GM12864 (cell line): ENCODE measurements around the gene ADAMTS9.

ENCODE experiments used
- DNase-seq: peaks from one replicate; pipeline ENCODE4 v3.0.0-alpha.2; 2011; ENCODE audit warnings: low read depth
- H3K4me3 ChIP-seq: 2 replicates; pipeline ENCODE4 v1.5.1; 2011; ENCODE audit warnings: mild to moderate bottlenecking, low read depth, low read length, control low read depth
- CTCF ChIP-seq: IDR thresholded peaks from 2 replicates; pipeline ENCODE4 v1.5.1; 2011; ENCODE audit warnings: low read depth, mild to moderate bottlenecking, moderate library complexity, low read length, control low read depth, inconsistent platforms; ENCODE audit errors: missing control alignments

Gene ADAMTS9

GRCh38 chr3:64584179-64584578, 103.6 kb downstream of the ADAMTS9 start:
- no peak for TF ChIP-seq CTCF
- DNase-seq = no peak
- no peak overlapping the region for H3K4me3 ChIP-seq

DNA sequence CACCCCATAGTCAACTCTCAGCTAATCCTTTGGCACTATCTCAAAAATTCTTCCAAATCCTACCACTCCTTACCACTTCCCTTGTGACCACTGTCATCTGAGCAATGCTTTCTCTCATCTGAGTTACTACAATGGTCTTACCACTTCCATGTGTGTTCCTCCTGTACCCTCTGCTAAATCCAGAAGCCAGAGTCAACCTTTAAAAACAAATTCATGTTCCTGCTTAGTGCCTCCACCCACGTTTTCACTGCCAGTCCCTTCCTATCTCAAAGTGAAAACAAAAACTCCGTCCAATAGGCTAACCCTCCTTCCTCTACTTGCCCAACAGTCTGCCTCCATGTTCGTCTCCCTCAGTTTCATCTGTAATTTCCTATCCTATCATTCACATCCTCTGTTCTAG, 109.0 kb downstream of the ADAMTS9 start:
- no peak for DNase-seq
- TF ChIP-seq CTCF = no peak
- no peak overlapping the region for H3K4me3 ChIP-seq

DNA sequence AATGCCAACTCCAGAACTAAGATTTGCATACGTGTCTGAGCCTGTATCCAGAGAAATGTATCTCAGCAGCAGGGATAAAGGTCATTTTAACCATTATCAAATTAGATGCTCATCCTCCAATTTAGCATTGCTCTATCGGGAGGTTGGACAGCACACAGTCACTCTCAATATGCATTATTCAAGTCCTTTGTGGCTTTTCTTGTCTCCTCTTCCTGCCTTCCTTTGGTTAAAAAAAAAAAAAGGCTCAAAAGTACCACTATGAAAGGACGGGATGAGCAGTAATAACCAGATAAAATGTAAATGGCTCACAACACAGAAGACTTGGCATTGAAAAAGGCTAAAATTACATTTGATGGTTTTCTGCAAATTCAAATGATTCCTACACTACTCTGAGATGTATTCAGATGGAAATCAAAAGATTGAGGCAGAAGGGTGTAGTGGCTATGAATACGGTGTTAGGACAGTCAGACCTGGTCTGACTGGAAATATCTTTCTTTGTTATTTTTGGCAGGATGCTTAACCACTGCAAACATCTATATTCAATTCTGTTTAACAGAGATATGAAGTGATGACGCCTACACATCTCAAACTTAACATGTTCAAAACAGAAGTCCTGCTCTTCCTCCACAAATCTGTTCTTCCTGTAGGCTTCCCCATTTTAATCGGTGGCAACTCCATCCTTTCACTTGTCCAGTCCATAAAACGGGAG, 109.6 kb downstream of the ADAMTS9 start:
- DNase-seq = no peak
- TF ChIP-seq CTCF = no peak
- H3K4me3 ChIP-seq = no peak overlapping the region

DNA sequence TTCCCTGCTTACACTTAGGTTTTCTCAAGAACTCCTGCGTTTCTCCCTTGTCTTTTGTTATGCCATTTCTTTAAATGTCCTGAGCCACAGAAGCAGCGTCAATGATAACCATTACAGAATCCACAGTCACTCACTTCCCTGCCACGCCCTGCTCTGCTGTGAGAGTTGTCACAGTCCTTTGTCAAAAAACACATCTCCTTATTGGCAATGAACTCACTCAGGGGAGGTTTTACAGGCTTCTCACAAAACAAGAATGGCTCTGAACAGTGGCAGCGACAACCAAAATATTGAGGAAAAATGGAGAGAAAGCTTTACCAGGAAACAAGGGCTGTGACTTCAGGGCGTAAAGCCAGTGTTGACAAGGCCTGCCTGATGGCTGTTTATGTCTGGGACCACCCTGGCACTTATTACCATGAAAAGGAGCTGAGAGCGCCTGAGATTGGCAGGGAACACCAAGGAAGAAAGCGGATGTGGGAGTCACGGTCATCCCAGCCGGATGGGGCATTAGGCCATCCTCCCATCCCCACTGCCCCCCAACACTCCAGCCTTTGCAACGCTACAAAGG, 111.5 kb downstream of the ADAMTS9 start:
- DNase-seq = no peak
- no peak for TF ChIP-seq CTCF
- H3K4me3 ChIP-seq = no peak overlapping the region

DNA sequence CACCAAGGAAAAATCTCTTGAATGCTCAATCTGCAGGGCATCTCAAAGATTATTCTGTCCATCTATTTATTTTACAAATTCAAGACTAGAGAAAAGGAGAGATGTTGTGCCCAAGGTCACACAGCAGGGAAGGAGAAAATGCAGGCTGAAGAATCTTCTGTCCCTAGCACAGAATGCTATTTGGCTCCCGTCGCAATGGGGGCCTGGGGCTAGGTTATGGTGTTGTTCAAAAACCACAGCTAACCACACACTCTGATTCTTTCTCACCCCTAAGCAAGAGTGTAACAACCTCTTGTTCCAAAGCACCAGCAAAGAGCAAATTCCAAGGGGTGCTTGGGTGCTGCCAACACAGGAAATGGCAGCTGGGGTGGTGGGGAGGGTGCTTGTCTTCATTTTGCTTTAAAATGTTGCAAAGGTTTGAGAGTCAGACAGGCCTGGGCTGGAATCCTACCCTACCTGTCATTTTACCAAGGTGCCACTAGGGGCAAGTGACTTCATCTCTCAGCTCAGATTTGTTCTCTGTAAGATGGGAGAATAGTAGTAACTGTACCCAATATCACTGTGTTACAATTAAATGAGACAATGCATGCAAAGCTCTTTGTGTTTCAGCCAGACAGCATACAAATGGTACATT, 112.5 kb downstream of the ADAMTS9 start:
- no peak overlapping the region for H3K4me3 ChIP-seq
- TF ChIP-seq CTCF = peak; percentile 74
- DNase-seq = no peak

DNA sequence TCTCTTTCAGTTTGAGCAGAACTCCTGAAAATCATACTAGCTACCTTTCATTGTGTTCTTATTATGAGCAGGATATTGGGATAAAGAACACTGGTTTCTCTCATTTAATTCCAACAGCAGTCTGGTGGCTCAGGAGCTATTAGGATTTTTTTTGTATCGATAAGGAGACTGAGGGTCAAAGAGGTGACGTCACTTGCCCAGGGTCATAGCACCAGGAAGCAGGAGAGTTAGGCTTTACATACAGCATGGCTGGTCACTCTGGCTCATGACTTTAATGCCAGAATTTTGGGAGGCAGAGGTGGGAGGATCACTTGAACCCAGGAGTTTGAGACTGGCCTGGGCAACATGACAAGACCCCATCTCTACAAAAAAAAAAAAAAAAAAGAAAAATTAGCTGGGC, 113.6 kb downstream of the ADAMTS9 start:
- DNase-seq = no peak
- TF ChIP-seq CTCF = no peak
- H3K4me3 ChIP-seq = no peak overlapping the region

DNA sequence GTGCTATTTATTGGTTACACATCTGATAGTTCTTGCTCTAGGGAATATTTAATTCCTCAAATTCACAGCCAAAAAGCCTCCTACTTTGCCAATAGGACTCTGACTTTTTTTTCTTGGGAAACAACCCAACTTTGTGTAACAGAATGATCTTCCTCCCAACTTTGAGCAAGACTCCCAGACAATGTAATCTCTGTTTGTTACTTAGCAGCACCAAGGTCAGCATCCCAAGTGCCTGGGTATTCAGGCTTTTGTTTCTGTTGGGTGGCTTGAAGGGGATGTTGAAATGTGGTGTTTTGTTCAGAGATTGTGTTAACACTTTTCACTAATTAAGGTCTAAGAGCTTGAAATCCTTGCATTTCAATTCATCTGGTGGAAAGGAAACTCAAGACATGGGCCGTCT, 115.8 kb downstream of the ADAMTS9 start:
- no peak for TF ChIP-seq CTCF
- no peak for DNase-seq
- no peak overlapping the region for H3K4me3 ChIP-seq
